Measurements from ENCODE around the gene GAL3ST2.
"Not testable (repeated sequence)": the region's sequence is repeated elsewhere in the genome, so short reads cannot be mapped to it uniquely, and the experiment has no call there.

GAL3ST2 gene

GRCh38 chr2:241788572-241788971 is 11.9 kb downstream of the GAL3ST2 start:
- ATAC-seq (ENCODE audit: insufficient read depth, low read depth) (no peak), DNase-seq (no peak)
- H3K36me3 ChIP-seq (ENCODE audit: insufficient read depth, low read length) = no peaks in the 10 kb centered on the region
- H3K9me3 ChIP-seq (ENCODE audit: insufficient read depth, low read length, severe bottlenecking) = no peaks in the 10 kb centered on the region
- H3K4me2 ChIP-seq (ENCODE audit: insufficient read depth, low read length) = no peak overlapping the region
- no peaks in the 10 kb centered on the region for H3K4me1 ChIP-seq (ENCODE audit: insufficient read depth, low read length)
- H4K20me1 ChIP-seq (ENCODE audit: insufficient read depth, low read length) = no peaks in the 10 kb centered on the region
- H2AFZ ChIP-seq (ENCODE audit: low read depth, low read length) = no peak overlapping the region
- no peak overlapping the region for H3K27ac ChIP-seq (ENCODE audit: low read length)
- no peaks in the 10 kb centered on the region for H3K79me2 ChIP-seq (ENCODE audit: insufficient read depth, low read length)
- H3K27me3 ChIP-seq (ENCODE audit: insufficient read depth, low read length, poor library complexity) = no peaks in the 10 kb centered on the region
- no peak overlapping the region for H3K4me3 ChIP-seq (ENCODE audit: low read depth in 1 of 2, low read length in 2 of 2)
- no peak for TF ChIP-seq EZH2 (IDR thresholded peaks at IDR 0.05; ENCODE audit: borderline replicate concordance, low read depth, low read length, severe bottlenecking)
- TF ChIP-seq, protein P1, sequence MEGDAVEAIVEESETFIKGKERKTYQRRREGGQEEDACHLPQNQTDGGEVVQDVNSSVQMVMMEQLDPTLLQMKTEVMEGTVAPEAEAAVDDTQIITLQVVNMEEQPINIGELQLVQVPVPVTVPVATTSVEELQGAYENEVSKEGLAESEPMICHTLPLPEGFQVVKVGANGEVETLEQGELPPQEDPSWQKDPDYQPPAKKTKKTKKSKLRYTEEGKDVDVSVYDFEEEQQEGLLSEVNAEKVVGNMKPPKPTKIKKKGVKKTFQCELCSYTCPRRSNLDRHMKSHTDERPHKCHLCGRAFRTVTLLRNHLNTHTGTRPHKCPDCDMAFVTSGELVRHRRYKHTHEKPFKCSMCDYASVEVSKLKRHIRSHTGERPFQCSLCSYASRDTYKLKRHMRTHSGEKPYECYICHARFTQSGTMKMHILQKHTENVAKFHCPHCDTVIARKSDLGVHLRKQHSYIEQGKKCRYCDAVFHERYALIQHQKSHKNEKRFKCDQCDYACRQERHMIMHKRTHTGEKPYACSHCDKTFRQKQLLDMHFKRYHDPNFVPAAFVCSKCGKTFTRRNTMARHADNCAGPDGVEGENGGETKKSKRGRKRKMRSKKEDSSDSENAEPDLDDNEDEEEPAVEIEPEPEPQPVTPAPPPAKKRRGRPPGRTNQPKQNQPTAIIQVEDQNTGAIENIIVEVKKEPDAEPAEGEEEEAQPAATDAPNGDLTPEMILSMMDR (IDR thresholded peaks at IDR 0.05; ENCODE audit: borderline replicate concordance, extremely low read depth, low read length, poor library complexity, severe bottlenecking) = no peak
- H3K9ac ChIP-seq (ENCODE audit: low read depth, low read length) = no peak overlapping the region

- not testable (repeated sequence) for DNase-seq; H3K79me2 ChIP-seq (ENCODE audit: insufficient read depth, low read length); H3K36me3 ChIP-seq (ENCODE audit: insufficient read depth, low read length); H4K20me1 ChIP-seq (ENCODE audit: insufficient read depth, low read length); H3K9ac ChIP-seq (ENCODE audit: low read depth, low read length); H2AFZ ChIP-seq (ENCODE audit: low read depth, low read length); H3K9me3 ChIP-seq (ENCODE audit: insufficient read depth, low read length, severe bottlenecking); H3K27ac ChIP-seq (ENCODE audit: low read length); H3K4me3 ChIP-seq (ENCODE audit: low read depth in 1 of 2, low read length in 2 of 2); H3K27me3 ChIP-seq (ENCODE audit: insufficient read depth, low read length, poor library complexity); H3K4me2 ChIP-seq (ENCODE audit: insufficient read depth, low read length); H3K4me1 ChIP-seq (ENCODE audit: insufficient read depth, low read length); ATAC-seq (ENCODE audit: insufficient read depth, low read depth)
These were observed 14.8 kb downstream of the GAL3ST2 start for GRCh38 chr2:241791385-241791784.

- Histone ChIP-seq H4K20me1 (ENCODE audit: insufficient read depth, low read length) (no peaks in the 10 kb centered on the region; the same call in 1 of the 2 replicates), H3K79me2 (ENCODE audit: insufficient read depth, low read length) (no peaks in the 10 kb centered on the region), H3K9ac (ENCODE audit: low read depth, low read length) (no peak overlapping the region), H3K4me2 (ENCODE audit: insufficient read depth, low read length) (no peak overlapping the region), H3K27me3 (ENCODE audit: insufficient read depth, low read length, poor library complexity) (no peaks in the 10 kb centered on the region), H3K27ac (ENCODE audit: low read length) (no peak overlapping the region), H2AFZ (ENCODE audit: low read depth, low read length) (no peak overlapping the region), H3K9me3 (ENCODE audit: insufficient read depth, low read length, severe bottlenecking) (no peaks in the 10 kb centered on the region), H3K4me3 (ENCODE audit: low read depth in 1 of 2, low read length in 2 of 2) (no peak overlapping the region), H3K4me1 (ENCODE audit: insufficient read depth, low read length) (no peaks in the 10 kb centered on the region), H3K36me3 (ENCODE audit: insufficient read depth, low read length) (no peaks in the 10 kb centered on the region)
- TF ChIP-seq, protein P1 (IDR thresholded peaks at IDR 0.05; ENCODE audit: borderline replicate concordance, extremely low read depth, low read length, poor library complexity, severe bottlenecking) = no peak
- no peak for TF ChIP-seq EZH2 (IDR thresholded peaks at IDR 0.05; ENCODE audit: borderline replicate concordance, low read depth, low read length, severe bottlenecking)
- DNase-seq (no peak), ATAC-seq (ENCODE audit: insufficient read depth, low read depth) (no peak)
These were observed 16.8 kb downstream of the GAL3ST2 start for GRCh38 chr2:241793385-241793784.

GRCh38 chr2:241794250-241794823 is 17.7 kb downstream of the GAL3ST2 start:
- peaks cover 2% of the 10 kb centered on the region; the same call in 1 of the 2 replicates for H4K20me1 ChIP-seq (ENCODE audit: insufficient read depth, low read length)
- no peak overlapping the region for H3K9ac ChIP-seq (ENCODE audit: low read depth, low read length)
- H3K36me3 ChIP-seq (ENCODE audit: insufficient read depth, low read length) = no peaks in the 10 kb centered on the region
- no peaks in the 10 kb centered on the region for H3K9me3 ChIP-seq (ENCODE audit: insufficient read depth, low read length, severe bottlenecking)
- H3K79me2 ChIP-seq (ENCODE audit: insufficient read depth, low read length) = no peaks in the 10 kb centered on the region
- H3K27ac ChIP-seq (ENCODE audit: low read length) = no peak overlapping the region
- ATAC-seq (ENCODE audit: insufficient read depth, low read depth) (no peak), DNase-seq (no peak)
- H3K27me3 ChIP-seq (ENCODE audit: insufficient read depth, low read length, poor library complexity) = no peaks in the 10 kb centered on the region
- no peak for TF ChIP-seq EZH2 (IDR thresholded peaks at IDR 0.05; ENCODE audit: borderline replicate concordance, low read depth, low read length, severe bottlenecking)
- TF ChIP-seq, protein P1 (IDR thresholded peaks at IDR 0.05; ENCODE audit: borderline replicate concordance, extremely low read depth, low read length, poor library complexity, severe bottlenecking) = no peak
- H3K4me1 ChIP-seq (ENCODE audit: insufficient read depth, low read length) = no peaks in the 10 kb centered on the region
- H3K4me2 ChIP-seq (ENCODE audit: insufficient read depth, low read length) = no peak overlapping the region
- H3K4me3 ChIP-seq (ENCODE audit: low read depth in 1 of 2, low read length in 2 of 2) = no peak overlapping the region
- no peak overlapping the region for H2AFZ ChIP-seq (ENCODE audit: low read depth, low read length)
